WTC11 (cell line): ENCODE results near the gene CHTOP.

Experiments
- CTCF ChIP-seq: fragments of 200-600 bp; IDR thresholded peaks from 2 replicates; pipeline ENCODE4 v1.8.0; 2022; ENCODE audit warnings: antibody characterized with exemption
- E2F5 ChIP-seq: sonication (generic); formaldehyde crosslinking; IDR thresholded peaks from 2 replicates; pipeline ENCODE4 v1.8.1; 2022; ENCODE audit warnings: mild to moderate bottlenecking, moderate library complexity, missing genetic modification reagents
- ZNF671 ChIP-seq: fragments of 250-450 bp; sonication (Bioruptor Pico); IDR thresholded peaks from 2 replicates; pipeline ENCODE4 v1.8.0; 2021; ENCODE audit warnings: mild to moderate bottlenecking
- TF ChIP-seq, protein P1 (sequence below): sonication (generic); formaldehyde crosslinking; IDR thresholded peaks from 2 replicates; pipeline ENCODE4 v1.8.0; 2022; ENCODE audit warnings: mild to moderate bottlenecking, missing genetic modification reagents

GRCh38 chr1:153608089-153608682 is 25.7 kb upstream of the CHTOP start:
- TF ChIP-seq CTCF (no peak), E2F5 (CRISPR knock-in tag) (no peak), ZNF671 (CRISPR knock-in tag) (no peak)
- TF ChIP-seq, protein P1, sequence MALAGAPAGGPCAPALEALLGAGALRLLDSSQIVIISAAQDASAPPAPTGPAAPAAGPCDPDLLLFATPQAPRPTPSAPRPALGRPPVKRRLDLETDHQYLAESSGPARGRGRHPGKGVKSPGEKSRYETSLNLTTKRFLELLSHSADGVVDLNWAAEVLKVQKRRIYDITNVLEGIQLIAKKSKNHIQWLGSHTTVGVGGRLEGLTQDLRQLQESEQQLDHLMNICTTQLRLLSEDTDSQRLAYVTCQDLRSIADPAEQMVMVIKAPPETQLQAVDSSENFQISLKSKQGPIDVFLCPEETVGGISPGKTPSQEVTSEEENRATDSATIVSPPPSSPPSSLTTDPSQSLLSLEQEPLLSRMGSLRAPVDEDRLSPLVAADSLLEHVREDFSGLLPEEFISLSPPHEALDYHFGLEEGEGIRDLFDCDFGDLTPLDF (CRISPR knock-in tag): no peak
